COLO668 (cell line): ENCODE results near the gene ATP11A.
A peak's percentile ranks its signal among the peaks of the same experiment; 100 is the strongest.

Experiments used
- DNase-seq: peaks from one replicate; lab custom pipeline; 2025; ENCODE audit not compliant: unreplicated experiment; lab: John Stamatoyannopoulos, UW

Gene ATP11A

GRCh38 chr13:112722433-112723263 lies 32.8 kb downstream of the ATP11A start:
- no peak for DNase-seq

GRCh38 chr13:112723771-112724170 lies 33.9 kb downstream of the ATP11A start:
- no peak for DNase-seq

GRCh38 chr13:112724788-112725345 lies 35.0 kb downstream of the ATP11A start:
- no peak for DNase-seq

- peak; percentile 87 for DNase-seq
Observed at GRCh38 chr13:112725346-112726015, 35.6 kb downstream of the ATP11A start.

- peak; percentile 86 for DNase-seq
Observed at GRCh38 chr13:112726016-112726767, 36.4 kb downstream of the ATP11A start.

GRCh38 chr13:112727581-112727980 lies 37.7 kb downstream of the ATP11A start:
- peak; percentile 59 for DNase-seq

GRCh38 chr13:112728375-112729126 lies 38.7 kb downstream of the ATP11A start:
- no peak for DNase-seq

GRCh38 chr13:112729408-112729807 lies 39.6 kb downstream of the ATP11A start:
- no peak for DNase-seq

GRCh38 chr13:112730157-112730671 lies 40.4 kb downstream of the ATP11A start:
- DNase-seq = no peak

- no peak for DNase-seq
Observed at GRCh38 chr13:112731667-112732616, 42.1 kb downstream of the ATP11A start.

GRCh38 chr13:112732679-112733078 lies 42.8 kb downstream of the ATP11A start:
- DNase-seq = peak; percentile 61

GRCh38 chr13:112733112-112733511 lies 43.3 kb downstream of the ATP11A start:
- peak; percentile 82 for DNase-seq

- peak; percentile 72 for DNase-seq
Observed at GRCh38 chr13:112733661-112734379, 44.0 kb downstream of the ATP11A start.

- DNase-seq = no peak
Observed at GRCh38 chr13:112734696-112735547, 45.1 kb downstream of the ATP11A start.

GRCh38 chr13:112735791-112736190 lies 46.0 kb downstream of the ATP11A start:
- peak; percentile 60 for DNase-seq

GRCh38 chr13:112737294-112737693 lies 47.5 kb downstream of the ATP11A start:
- DNase-seq = no peak

GRCh38 chr13:112738606-112739005 lies 48.8 kb downstream of the ATP11A start:
- no peak for DNase-seq
